HepG2 (cell line): Measurements from ENCODE around the gene NAA38. TPM values are rescaled to one million over a fixed set of nuclear protein-coding genes. Genes with fewer than 3 reads are reported as not detected.

ENCODE experiments used
- AGO2 ChIP-seq: fragments of 200-400 bp; formaldehyde crosslinking; optimal IDR thresholded peaks from 2 replicates; pipeline ENCODE3; 2017; ENCODE audit warnings: mild to moderate bottlenecking, low read depth, low read length, moderate library complexity
- DNMT1 ChIP-seq: sonication (generic); formaldehyde crosslinking; IDR thresholded peaks from 2 replicates; pipeline ENCODE4 v1.5.1; 2020; ENCODE audit warnings: mild to moderate bottlenecking, missing genetic modification reagents
- EED ChIP-seq: sonication (generic); formaldehyde crosslinking; IDR thresholded peaks from 2 replicates; pipeline ENCODE4 v1.5.0; 2020; ENCODE audit warnings: mild to moderate bottlenecking, missing genetic modification reagents
- EP300 ChIP-seq, 3 experiments: sonication (generic) in 1 of 3; formaldehyde crosslinking in 1 of 3; IDR thresholded peaks; 2 replicates each; pipeline versions ENCODE4 v1.5.1 to v1.6.1; 2011 to 2020; ENCODE audit warnings: low read depth in 2 of 3, low read length in 2 of 3, borderline replicate concordance in 1 of 3, improper control_type of control experiment in 1 of 3, mild to moderate bottlenecking in 1 of 3, missing genetic modification reagents in 1 of 3, moderate library complexity in 1 of 3
- JARID2 ChIP-seq: sonication (generic); formaldehyde crosslinking; IDR thresholded peaks from 2 replicates; pipeline ENCODE4 v1.8.1; 2023; ENCODE audit warnings: missing genetic modification reagents, inconsistent platforms; ENCODE audit not compliant: insufficient replicate concordance
- KLF9 ChIP-seq: IDR thresholded peaks from 2 replicates; pipeline ENCODE4 v1.6.1; 2016; ENCODE audit warnings: low read depth
- NBN ChIP-seq: fragments of 450-650 bp; conservative IDR thresholded peaks from 2 replicates; pipeline ENCODE4 v1.6.1; 2017
- NRL ChIP-seq: sonication (generic); formaldehyde crosslinking; IDR thresholded peaks from 2 replicates; pipeline ENCODE4 v1.5.0; 2020; ENCODE audit warnings: missing genetic modification reagents, mild to moderate bottlenecking, moderate library complexity, borderline replicate concordance
- RARG ChIP-seq: sonication (generic); formaldehyde crosslinking; IDR thresholded peaks from 2 replicates; pipeline ENCODE4 v1.4.0; 2020; ENCODE audit warnings: low read depth, mild to moderate bottlenecking, missing genetic modification reagents
- SNRNP70 ChIP-seq: fragments of 200-400 bp; formaldehyde crosslinking; IDR thresholded peaks from 2 replicates; pipeline ENCODE4 v1.6.1; 2017; ENCODE audit warnings: mild to moderate bottlenecking, low read depth, low read length, moderate library complexity
- TAF1 ChIP-seq: sonication (generic); formaldehyde crosslinking; IDR thresholded peaks from 2 replicates; pipeline ENCODE4 v1.4.0; 2020; ENCODE audit warnings: missing genetic modification reagents
- TBX3 ChIP-seq: fragments of 450-650 bp; IDR thresholded peaks from 2 replicates; pipeline ENCODE4 v1.6.1; 2017; ENCODE audit warnings: antibody characterized with exemption, mild to moderate bottlenecking, inconsistent platforms, borderline replicate concordance
- TGIF2 ChIP-seq: IDR thresholded peaks from 2 replicates; pipeline ENCODE4 v1.6.1; 2016; ENCODE audit warnings: control low read depth, missing compliant biosample characterization
- TP53 ChIP-seq: sonication (generic); formaldehyde crosslinking; conservative IDR thresholded peaks from 2 replicates; pipeline ENCODE4 v1.4.0; 2020; ENCODE audit warnings: missing genetic modification reagents
- ZBTB20 ChIP-seq: sonication (generic); formaldehyde crosslinking; IDR thresholded peaks from 2 replicates; pipeline ENCODE4 v1.8.1; 2023; ENCODE audit warnings: missing genetic modification reagents, low read depth, mild to moderate bottlenecking, borderline replicate concordance
- ZBTB26 ChIP-seq: IDR thresholded peaks from 2 replicates; pipeline ENCODE4 v1.6.1; 2016; ENCODE audit warnings: missing compliant biosample characterization, missing genetic modification reagents, borderline replicate concordance
- ZNF10 ChIP-seq: sonication (generic); formaldehyde crosslinking; IDR thresholded peaks from 2 replicates; pipeline ENCODE4 v1.4.0; 2020; ENCODE audit warnings: mild to moderate bottlenecking, low read depth, missing genetic modification reagents, borderline replicate concordance
- ZNF350 ChIP-seq: sonication (generic); formaldehyde crosslinking; IDR thresholded peaks from 2 replicates; pipeline ENCODE4 v1.4.0; 2020; ENCODE audit warnings: mild to moderate bottlenecking, low read depth, missing genetic modification reagents, borderline replicate concordance
- ZNF460 ChIP-seq: sonication (generic); formaldehyde crosslinking; IDR thresholded peaks from 2 replicates; pipeline ENCODE4 v1.5.1; 2020; ENCODE audit warnings: missing genetic modification reagents, mild to moderate bottlenecking, borderline replicate concordance
- ZNF564 ChIP-seq: sonication (generic); formaldehyde crosslinking; IDR thresholded peaks from 2 replicates; pipeline ENCODE4 v1.8.1; 2023; ENCODE audit warnings: mild to moderate bottlenecking, missing genetic modification reagents
- ZNF614 ChIP-seq: IDR thresholded peaks from 2 replicates; pipeline ENCODE4 v1.6.1; 2018; ENCODE audit warnings: missing biosample characterization, missing genetic modification reagents, inconsistent platforms, borderline replicate concordance
- ZNF724P ChIP-seq: sonication (generic); formaldehyde crosslinking; IDR thresholded peaks from 2 replicates; pipeline ENCODE4 v1.8.0; 2022; ENCODE audit warnings: missing genetic modification reagents, borderline replicate concordance
- polyA plus RNA-seq, 8 experiments: library from polyadenylated mRNA; depleted of rRNA in 3 of 8; stranded (reverse) in 7 of 8; unstranded in 1 of 8; fragments of >200 nt; fragmentation: Illumina TruSeq in 4 of 8; extraction: Trizol in 4 of 8; gene quantifications; 2 replicates each; pipeline versions ENCODE4 v1.2.1 to v1.2.3, GENCODE V29; 2011 to 2016; ENCODE audit warnings: low read depth in 4 of 8, missing spikeins in 1 of 8, mixed read lengths in 1 of 8; ENCODE audit not compliant: insufficient read depth in 1 of 8
- total RNA-seq, 5 experiments: library from RNA; depleted of rRNA; stranded (reverse); fragments of >200 nt; fragmentation: Illumina TruSeq; extraction: Trizol; gene quantifications; 2 replicates each; pipeline ENCODE4 v1.2.3, GENCODE V29; 2016; ENCODE audit warnings: low read depth in 1 of 5
- TF ChIP-seq, protein P1 (sequence below): sonication (generic); formaldehyde crosslinking; IDR thresholded peaks from 2 replicates; pipeline ENCODE4 v1.5.1; 2020; ENCODE audit warnings: mild to moderate bottlenecking, missing genetic modification reagents, moderate library complexity
- TF ChIP-seq, protein P2 (sequence below): IDR thresholded peaks from 2 replicates; pipeline ENCODE4 v1.6.1; 2016; ENCODE audit warnings: control low read depth

Gene NAA38
- total and polyA plus RNA-seq, 2 of the 13 experiments (the other 11 are each of a cell fraction or from before 2014, with no cell fraction given): 46.9 to 91.6 TPM

- TF ChIP-seq ZNF564 (CRISPR knock-in tag): no peak
- TF ChIP-seq EED (CRISPR knock-in tag): no peak
- TF ChIP-seq ZNF724P (CRISPR knock-in tag): no peak
- 0 out of 4 replicates have a peak, but pooled peaks of 1 of the 2 experiments have one; percentile 37 for TF ChIP-seq EP300 (IDR thresholded peaks at IDR 0.05; ENCODE audit: low read depth in 2 of 2, low read length in 2 of 2)
- peak; percentile 19; the same call in 1 of the 2 replicates for TF ChIP-seq EP300 (CRISPR knock-in tag; IDR thresholded peaks at IDR 0.05; ENCODE audit: borderline replicate concordance)
- no peak for TF ChIP-seq ZNF350
- no peak for TF ChIP-seq TGIF2
- no peak for TF ChIP-seq TP53 (CRISPR knock-in tag)
- no peak for TF ChIP-seq SNRNP70
- TF ChIP-seq KLF9 (CRISPR knock-in tag): no peak
- TF ChIP-seq JARID2 (CRISPR knock-in tag): no peak
- no peak for TF ChIP-seq ZNF460 (CRISPR knock-in tag)
- TF ChIP-seq ZNF614 (CRISPR knock-in tag): no peak
- no peak for TF ChIP-seq NRL (CRISPR knock-in tag)
- no peak for TF ChIP-seq ZBTB20 (CRISPR knock-in tag)
- TF ChIP-seq ZNF10 (CRISPR knock-in tag): no peak
- no peak for TF ChIP-seq TBX3
- TF ChIP-seq RARG (CRISPR knock-in tag): no peak; the same call in 1 of the 2 replicates
- TF ChIP-seq ZBTB26 (CRISPR knock-in tag): no peak
- TF ChIP-seq AGO2: no peak
- TF ChIP-seq, protein P1, sequence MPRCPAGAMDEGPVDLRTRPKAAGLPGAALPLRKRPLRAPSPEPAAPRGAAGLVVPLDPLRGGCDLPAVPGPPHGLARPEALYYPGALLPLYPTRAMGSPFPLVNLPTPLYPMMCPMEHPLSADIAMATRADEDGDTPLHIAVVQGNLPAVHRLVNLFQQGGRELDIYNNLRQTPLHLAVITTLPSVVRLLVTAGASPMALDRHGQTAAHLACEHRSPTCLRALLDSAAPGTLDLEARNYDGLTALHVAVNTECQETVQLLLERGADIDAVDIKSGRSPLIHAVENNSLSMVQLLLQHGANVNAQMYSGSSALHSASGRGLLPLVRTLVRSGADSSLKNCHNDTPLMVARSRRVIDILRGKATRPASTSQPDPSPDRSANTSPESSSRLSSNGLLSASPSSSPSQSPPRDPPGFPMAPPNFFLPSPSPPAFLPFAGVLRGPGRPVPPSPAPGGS (CRISPR knock-in tag): no peak
- TF ChIP-seq NBN: no peak
- TF ChIP-seq DNMT1 (CRISPR knock-in tag): no peak
- TF ChIP-seq, protein P2, sequence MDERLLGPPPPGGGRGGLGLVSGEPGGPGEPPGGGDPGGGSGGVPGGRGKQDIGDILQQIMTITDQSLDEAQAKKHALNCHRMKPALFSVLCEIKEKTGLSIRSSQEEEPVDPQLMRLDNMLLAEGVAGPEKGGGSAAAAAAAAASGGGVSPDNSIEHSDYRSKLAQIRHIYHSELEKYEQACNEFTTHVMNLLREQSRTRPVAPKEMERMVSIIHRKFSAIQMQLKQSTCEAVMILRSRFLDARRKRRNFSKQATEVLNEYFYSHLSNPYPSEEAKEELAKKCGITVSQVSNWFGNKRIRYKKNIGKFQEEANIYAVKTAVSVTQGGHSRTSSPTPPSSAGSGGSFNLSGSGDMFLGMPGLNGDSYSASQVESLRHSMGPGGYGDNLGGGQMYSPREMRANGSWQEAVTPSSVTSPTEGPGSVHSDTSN (CRISPR knock-in tag): no peak
- peak; percentile 27; the same call in 1 of the 2 replicates for TF ChIP-seq TAF1 (CRISPR knock-in tag)
Measured at GRCh38 chr17:7843536-7844291, 13.6 kb downstream of the NAA38 start (continued).
